ENCODE measurements around the gene USP35. TPM values are rescaled to one million over a fixed set of nuclear protein-coding genes. Genes with fewer than 3 reads are reported as not detected.
"Not testable (repeated sequence)": the region's sequence is repeated elsewhere in the genome, so short reads cannot be mapped to it uniquely, and the experiment has no call there.

The USP35 gene
- total RNA-seq, 1 experiment from 2014 or later, result 3.1 TPM

DNA sequence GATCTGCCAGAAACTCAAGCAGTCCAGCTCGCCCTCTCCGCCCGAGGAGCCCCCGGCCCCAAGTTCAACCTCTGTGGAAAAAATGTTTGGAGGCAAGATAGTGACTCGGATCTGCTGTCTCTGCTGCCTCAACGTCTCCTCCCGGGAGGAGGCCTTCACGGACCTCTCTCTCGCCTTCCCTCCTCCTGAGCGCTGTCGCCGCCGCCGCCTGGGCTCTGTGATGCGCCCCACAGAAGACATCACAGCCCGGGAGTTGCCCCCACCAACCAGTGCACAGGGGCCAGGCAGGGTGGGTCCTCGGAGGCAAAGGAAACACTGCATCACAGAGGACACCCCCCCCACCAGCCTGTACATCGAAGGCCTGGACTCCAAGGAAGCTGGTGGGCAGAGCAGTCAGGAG lies 20.8 kb downstream of the USP35 start:
- no peak for DNase-seq (ENCODE audit: low read depth)
- in situ Hi-C loops (cut with HindIII; ENCODE audit: low pct_unique_long_range_greater_than_20kb, low sequenced_read_pairs), result no loop called here

DNA sequence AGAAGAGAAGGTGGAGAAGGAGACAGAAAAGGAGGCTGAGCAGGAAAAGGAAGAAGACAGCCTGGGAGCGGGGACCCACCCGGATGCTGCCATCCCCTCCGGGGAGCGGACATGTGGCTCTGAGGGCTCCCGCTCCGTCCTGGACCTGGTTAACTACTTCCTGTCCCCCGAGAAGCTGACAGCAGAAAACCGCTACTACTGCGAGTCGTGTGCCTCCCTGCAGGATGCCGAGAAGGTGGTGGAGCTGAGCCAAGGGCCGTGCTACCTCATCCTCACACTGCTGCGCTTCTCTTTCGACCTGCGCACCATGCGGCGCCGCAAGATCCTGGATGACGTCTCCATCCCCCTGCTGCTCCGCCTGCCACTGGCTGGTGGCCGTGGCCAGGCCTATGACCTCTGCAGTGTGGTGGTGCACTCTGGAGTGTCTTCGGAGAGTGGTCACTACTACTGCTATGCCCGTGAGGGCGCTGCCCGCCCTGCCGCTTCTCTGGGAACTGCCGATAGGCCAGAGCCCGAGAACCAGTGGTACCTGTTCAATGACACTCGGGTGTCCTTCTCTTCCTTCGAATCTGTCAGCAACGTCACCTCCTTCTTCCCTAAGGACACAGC lies 21.4 kb downstream of the USP35 start:
- no peak for DNase-seq (ENCODE audit: low read depth)
- in situ Hi-C loops (cut with HindIII; ENCODE audit: low pct_unique_long_range_greater_than_20kb, low sequenced_read_pairs), result no loop called here

DNA sequence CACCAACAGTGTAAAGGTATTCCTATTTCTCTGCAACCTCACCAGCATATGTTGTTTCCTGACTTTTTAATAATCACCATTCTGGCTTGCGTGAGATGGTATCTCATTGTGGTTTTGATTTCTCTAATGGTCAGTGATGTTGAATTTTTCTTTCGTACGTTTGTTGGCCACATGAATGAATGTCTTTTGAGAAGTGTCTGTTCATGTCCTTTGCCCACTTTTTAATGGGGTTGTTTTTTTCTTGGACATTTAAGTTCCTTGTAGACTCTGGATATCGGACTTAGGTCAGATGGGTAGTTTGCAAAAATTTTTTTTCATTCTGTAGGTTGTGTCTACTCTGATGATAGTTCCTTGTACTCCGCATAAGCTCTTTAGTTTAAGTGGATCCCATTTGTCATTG lies 22.8 kb downstream of the USP35 start:
- DNase-seq (ENCODE audit: low read depth), result no peak
- in situ Hi-C loops (cut with HindIII; ENCODE audit: low pct_unique_long_range_greater_than_20kb, low sequenced_read_pairs), result no loop called here

DNA sequence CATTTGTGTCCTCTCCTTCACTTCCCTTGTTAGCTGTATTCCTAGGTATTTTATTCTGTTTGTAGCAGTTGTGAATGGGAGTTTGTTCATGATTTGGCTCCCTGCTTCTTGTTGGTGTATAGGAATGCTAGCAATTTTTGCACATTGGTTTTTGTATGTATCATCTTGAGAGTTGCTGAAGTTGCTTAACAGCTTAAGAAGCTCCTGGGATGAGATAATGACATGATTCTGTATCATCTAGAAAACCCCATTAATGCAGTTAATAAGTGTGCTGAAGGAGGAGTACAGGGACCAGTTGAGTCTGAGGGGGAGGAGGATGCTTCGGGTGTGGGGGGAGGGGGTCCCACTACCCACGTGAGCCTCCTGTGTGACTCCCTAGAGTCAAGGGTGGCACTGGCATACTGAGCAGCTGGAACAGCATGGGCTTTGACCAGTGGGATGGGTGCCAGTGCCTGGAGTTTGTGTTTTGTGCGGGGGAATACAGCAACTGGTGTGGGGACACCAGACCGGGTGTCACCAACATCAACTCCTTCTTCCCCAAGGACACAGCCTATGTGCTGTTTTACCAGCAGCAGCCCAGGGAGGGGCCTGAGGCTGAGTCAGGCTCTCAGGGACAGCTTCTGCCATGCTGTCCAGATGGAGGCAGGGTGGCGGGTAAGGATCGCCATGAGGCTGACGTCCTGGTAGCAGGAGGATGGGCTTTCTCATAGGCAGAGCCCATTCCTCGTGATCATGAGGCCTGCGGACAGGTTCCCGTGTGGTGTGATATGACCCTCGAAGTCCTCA lies 24.1 kb downstream of the USP35 start:
- in situ Hi-C loops (cut with HindIII; ENCODE audit: low pct_unique_long_range_greater_than_20kb, low sequenced_read_pairs), result no loop called here
- no peak for DNase-seq (ENCODE audit: low read depth)

DNA sequence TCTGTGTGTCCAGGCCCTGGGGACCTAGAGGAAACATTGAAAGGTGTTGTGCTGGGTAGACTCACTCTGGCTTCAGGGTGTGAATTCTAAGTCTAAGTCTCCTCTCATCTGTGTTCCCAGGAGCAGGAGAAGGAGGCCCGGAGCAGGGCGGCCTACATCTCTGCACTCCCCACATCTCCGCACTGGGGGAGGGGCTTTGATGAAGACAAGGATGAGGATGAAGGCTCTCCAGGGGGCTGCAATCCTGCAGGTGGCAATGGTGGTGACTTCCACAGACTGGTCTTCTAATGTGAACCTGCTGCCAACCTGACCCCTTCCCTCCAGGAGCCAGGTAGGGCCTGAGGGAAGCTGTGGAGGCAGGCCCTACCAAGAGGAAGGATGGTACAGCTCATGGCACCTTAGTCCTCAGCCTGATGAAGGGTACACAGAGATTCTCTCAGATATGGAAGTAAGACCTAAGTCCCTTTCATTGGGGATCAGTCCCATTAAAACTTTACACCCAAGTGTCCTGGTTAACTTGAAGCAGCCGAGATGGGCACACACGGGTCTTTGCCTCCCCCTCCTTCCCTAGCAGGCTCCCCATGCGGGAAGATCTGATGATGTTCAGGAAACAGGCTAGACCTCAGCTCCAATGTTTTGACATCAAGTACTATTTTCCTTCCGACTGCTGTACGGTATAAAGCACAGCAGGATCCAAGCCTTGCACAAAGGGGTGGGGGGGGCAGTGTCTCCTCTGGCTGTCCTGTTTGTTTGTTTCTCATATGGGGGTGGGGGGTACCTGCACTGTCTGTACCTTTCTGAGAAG lies 25.0 kb downstream of the USP35 start:
- no peak for DNase-seq (ENCODE audit: low read depth)
- in situ Hi-C loops (cut with HindIII; ENCODE audit: low pct_unique_long_range_greater_than_20kb, low sequenced_read_pairs), result no loop called here

DNA sequence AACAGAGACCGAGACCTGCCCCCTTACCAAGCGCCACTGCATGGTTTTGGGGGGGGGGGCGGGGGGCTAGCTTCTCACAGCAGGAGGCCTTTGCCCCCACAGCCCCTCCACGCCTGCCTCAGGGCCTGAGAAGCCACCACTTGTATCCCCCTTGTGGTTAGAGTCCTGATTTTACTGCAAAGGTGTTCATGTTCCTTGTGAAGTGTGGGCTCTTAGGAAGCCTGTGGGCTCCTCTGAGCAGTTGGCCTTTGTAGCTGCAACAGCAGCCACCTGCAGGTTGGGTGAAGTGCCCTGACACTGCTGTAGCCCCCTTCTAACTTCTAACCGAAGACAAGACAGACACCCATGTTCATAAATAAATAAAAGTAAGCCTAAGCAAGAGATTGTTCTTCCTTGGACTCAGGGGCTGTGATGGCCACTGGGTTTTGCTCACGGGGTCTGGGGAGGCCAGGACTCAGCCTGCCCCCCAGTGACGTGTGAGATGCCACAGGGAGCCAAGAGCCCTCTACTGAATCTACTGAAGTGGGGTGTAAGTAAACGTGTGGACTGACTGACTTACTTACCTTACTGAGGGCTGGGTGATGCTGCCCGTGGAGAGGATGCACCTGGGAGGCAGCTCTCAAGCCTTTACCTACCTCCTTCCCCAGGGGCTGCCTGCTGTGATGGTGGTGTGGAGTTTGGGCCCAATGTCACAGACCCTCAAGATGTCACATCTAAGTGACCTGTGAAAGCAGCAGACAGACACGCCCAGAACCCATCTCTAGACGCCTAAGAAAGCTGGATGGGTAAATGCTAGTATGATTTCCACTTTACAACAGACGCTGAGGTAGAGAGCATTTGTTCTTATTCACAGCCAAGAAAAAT lies 25.8 kb downstream of the USP35 start:
- in situ Hi-C loops (cut with HindIII; ENCODE audit: low pct_unique_long_range_greater_than_20kb, low sequenced_read_pairs), result no loop called here
- DNase-seq (ENCODE audit: low read depth), result no peak

DNA sequence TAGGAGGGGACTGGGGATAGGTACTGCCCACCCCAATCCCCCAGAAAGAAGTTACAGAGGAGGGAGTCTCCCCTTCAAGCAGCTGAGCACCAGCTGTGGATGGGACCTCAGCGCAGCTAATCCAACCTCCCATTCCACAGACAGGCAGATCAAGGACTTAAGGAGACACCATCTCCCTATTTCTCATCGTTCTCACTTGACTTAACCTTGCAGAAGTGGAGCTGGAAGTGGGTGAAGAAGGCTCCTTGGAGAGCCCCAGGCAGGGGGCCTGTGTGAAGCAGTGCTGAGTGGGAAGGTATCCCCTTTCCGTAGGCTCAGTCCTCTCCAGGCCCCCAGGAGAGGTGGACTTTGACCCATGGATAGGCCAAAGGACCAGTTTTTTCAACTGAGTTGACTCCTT lies 27.3 kb downstream of the USP35 start:
- in situ Hi-C loops (cut with HindIII; ENCODE audit: low pct_unique_long_range_greater_than_20kb, low sequenced_read_pairs), result no loop called here
- no peak for DNase-seq (ENCODE audit: low read depth)

DNA sequence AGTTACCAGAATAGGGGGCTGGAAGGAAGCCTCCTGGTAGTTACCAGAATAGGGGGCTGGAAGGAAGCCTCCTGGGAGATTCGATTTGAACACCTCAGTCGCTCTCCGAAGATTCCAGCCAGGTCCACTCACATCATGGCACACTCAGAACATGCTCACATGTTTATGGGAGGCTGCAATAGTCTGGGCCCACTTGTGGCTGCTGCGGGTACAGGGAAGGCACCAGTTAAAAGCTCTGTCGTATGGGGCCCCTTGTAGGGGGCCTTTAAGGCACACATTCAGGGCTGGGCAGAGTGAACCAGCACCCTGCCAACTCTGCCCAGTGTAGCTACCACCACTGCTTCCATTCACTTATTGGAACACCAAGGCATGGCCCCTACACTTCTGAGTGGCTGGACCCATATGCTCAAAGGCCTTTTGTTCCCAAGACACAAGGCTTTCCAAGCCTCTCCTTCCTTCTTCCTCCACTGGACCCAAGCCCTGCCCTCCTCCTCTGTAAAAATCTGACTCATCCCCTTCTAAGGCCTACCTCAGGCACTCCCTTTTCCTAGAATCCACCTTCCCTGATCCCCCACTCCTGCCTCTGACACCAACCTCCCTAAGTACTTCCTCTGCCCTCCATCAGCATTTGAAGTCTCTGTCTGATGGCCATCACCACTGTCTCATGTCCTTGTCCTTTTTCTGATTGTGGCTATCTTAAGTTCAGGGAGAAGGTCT lies 28.0 kb downstream of the USP35 start:
- DNase-seq (ENCODE audit: low read depth), result no peak
- in situ Hi-C loops (cut with HindIII; ENCODE audit: low pct_unique_long_range_greater_than_20kb, low sequenced_read_pairs), result no loop called here

DNA sequence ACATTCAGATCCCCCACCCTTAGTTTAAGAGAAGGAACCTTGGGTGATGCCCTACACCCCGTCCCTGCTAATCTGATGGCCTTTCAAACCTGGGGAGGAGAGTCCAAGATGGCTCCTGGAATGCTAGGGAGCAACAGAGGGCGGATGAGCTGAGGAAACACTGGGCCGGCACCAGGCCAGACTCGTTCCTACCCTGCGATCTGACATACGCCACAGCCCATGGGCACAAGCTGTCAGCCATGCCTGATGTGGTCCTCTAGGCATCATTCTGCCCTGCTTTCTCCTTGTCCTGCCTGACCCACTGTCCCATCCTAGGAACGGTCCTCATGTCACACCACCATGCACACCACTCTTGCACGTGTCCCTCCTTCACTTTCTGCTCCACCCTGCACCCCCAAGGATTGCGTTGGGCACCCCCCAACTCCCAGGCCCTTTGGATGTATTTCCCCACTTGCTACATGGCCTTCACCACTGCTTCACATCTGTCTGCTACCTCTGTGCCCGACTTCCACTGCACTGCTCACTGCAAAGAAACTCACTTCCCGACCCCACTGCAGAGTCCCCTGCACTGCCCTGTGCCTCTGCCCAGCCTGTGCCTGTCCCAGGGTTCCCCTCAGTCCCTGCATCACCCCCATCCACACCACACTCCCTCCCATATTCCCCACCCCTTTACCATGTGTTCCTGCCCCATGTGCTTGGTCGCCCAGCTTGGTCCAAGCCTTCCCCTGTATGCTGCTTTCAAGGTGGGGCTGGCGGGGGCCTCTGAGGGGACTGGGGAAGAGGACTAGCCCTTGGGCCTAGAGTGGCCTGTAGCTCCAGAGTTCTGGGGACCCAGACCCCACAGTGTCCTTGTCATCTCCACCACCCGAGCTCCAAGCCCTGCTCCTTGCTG lies 29.2 kb downstream of the USP35 start:
- no peak for DNase-seq (ENCODE audit: low read depth)
- in situ Hi-C loops (cut with HindIII; ENCODE audit: low pct_unique_long_range_greater_than_20kb, low sequenced_read_pairs), result no loop called here

DNA sequence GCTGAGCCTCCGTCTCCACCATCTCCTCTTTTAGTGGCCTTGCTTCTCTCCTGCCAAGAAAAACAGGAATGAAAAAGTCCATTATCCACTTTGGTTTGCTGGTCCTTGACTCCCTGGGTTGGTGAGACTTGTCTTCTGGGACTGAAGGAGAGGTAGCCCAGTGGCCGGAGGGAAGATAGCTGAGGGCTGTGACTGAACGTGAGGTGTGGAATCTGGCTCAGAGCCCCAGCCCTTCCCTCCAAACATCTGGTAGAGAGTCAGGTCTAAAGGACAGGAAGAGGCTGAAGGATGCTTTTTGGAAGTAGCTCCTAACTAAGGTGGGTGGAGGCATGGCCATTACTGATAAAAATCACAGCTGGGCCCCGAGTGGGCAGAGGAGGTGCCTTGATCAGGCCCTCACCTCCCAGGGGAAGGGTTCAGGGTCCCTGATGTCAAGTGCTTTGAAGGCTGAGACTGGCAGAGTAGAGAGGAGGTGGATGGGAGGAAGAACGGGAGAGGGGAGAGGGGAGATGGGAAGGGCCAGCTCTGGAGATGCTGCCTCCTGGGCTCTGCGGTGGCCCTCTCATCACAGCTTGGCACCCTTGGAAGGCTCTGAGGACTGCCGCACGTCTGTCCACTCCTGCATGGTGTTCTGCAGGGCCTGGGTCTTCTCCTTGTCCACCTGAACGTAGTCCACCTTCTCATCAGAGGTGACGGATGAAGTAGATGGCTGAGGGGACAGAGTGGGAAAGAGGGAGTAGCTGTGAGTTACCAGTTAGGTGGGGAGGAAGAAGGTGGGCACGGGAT lies 30.2 kb downstream of the USP35 start:
- in situ Hi-C loops (cut with HindIII; ENCODE audit: low pct_unique_long_range_greater_than_20kb, low sequenced_read_pairs), result no loop called here
- no peak for DNase-seq (ENCODE audit: low read depth)

DNA sequence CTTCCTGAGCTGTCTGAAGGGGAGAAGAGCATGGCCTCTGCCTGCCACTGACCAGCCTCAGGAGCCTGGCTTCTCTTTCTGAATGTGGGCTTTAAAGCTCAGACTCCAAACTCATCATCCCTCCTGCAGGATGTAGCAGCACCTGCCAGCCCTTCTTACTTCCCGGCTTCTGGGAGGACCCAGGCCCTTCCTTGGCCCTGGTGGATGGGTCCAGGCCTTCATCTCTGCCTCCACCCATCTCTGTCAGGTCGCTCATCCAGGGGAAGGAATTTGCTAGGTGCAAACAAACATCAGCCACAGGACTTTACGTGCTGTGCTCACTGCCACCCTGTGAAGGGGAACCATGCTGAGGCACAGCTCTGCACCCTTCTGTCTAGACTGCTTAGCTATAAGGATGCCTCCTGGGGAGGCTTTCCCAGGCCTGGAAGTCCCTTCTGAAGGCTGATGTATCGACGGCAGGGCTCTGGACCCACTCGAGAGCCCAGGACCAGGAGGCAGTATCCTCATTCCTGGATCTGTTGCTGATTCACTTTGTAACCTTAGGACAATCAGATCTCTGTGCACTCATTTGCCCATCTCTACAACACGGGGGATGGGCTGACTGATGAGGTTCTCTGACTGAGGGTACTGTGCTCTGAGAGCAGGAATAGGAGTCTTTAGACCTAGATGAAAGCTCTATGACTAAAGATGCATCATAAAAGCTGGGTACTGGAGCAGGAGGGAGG lies 30.9 kb downstream of the USP35 start:
- in situ Hi-C loops (cut with HindIII; ENCODE audit: low pct_unique_long_range_greater_than_20kb, low sequenced_read_pairs), result no loop called here
- DNase-seq (ENCODE audit: low read depth), result no peak

DNA sequence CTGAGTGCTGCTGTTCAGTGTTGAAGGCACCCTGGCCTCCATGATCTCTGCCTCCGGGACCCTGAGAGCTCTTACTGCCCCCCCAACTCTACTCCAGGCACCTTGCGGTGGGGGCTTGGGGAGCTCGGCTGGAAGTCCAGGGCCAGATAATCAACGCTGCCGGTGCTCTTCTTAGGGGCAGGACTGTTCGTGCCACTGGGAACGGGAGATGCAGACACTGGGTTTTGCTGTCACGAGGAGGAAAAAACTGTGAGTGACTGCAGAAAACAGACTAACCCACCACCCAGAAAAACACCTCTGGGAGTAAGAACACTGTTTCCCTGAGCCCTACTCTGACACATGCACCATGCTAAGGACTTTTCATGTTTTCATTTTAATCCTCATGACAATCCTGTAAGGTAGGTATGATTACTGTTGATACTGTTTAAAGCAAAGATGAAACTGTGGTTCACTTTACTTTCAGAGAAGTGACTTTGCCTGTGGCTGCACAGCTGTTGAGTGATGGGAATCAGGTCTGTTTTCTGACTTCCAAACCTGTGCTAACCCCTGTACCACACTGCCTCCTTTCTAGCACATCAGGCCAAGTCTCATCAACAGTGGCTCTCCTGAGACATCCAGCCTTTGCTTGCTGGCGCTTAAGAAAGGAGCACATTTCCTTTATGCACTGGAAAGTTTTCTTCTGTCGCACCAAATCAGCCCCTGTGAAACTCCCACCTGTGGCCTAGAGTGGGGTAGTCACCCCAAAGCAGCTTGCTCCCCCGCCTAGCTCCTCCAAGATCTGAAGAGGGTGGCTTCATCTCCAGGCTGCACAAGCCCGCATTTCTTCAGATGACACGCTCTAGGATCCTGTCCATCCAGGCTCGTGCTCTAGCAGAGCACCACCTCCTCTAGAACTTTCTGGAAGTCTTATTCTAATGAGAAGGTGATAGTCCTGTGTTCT lies 31.8 kb downstream of the USP35 start:
- DNase-seq (ENCODE audit: low read depth), result no peak
- in situ Hi-C loops (cut with HindIII; ENCODE audit: low pct_unique_long_range_greater_than_20kb, low sequenced_read_pairs), result no loop called here

DNA sequence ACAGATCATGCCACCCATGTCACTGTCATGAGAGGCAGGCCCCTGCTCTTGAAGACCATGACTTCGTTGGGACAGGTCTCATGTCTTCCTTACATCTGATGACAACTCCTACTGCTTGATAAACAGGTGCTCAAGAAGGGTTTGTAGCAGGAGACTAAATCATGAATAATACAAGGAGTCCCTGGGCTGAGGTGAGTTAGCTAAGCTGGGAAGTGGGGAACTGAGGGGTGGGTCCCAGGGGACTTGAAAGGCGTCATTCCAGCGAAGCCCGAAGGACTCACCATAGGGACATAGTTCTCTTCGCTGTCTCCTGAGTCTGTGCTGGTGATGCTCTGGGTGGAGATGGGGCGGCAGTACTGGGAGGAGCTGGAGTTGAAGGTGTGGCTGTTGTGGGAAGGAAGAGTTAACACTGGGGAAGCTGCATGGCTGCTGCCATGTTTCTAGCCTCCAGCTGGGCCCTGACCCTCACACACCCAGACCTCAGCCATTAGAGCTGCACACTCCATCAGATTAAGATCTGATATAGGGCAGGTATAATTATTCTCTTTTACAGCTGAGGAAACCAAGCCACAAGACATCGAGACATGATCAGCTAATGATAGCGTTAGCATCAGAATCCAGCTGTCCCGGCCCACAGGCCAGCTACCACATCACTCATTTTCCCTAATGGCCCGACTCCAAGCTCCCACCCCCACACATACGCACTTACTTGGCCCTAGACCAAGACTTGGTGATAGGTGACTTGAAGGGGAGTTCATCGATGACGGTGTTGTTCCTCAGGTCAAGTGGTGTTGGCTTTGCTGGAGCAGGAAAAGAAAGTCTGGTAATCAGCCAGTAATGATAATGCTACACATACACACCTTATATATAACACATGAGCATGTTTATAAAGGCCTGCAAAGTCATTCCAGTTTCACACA lies 32.9 kb downstream of the USP35 start:
- no peak for DNase-seq (ENCODE audit: low read depth)
- in situ Hi-C loops (cut with HindIII; ENCODE audit: low pct_unique_long_range_greater_than_20kb, low sequenced_read_pairs), result no loop called here

DNA sequence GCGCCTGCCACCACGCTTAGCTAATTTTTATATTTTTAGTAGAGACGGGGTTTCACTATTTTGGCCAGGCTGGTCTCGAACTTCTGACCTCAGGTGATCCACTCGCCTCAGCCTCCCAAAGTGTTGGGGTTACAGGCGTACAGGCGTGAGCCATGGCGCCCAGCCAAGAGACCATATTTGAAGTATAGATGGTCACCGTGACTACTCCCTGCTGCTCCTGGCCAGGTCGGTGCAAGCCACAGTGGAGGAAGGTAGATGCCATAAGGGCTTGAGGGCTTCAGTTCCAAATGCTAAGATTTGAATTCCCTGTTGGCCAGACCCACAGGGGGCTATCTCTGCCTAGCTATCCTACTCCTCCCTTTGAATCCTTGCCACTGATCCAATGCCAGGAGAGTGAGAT lies 34.0 kb downstream of the USP35 start:
- in situ Hi-C loops (cut with HindIII; ENCODE audit: low pct_unique_long_range_greater_than_20kb, low sequenced_read_pairs); DNase-seq (ENCODE audit: low read depth): not testable (repeated sequence)

Measured in Caki2 (cell line).